Measurements from ENCODE around the gene LGI4.

Gene LGI4

GRCh38 chr19:35119578-35120155 is 15.2 kb downstream of the LGI4 start:
- no peaks in the 10 kb centered on the region for H3K9me3 ChIP-seq (ENCODE audit: control insufficient read depth, insufficient read depth, low read depth, low read length)
- no peaks in the 10 kb centered on the region; the same call in 1 of the 2 replicates for H3K27me3 ChIP-seq (ENCODE audit: control insufficient read depth, insufficient read depth, low read length)
- H3K27ac ChIP-seq (ENCODE audit: low read depth, low read length): no peak overlapping the region
- no peaks in the 10 kb centered on the region for H3K36me3 ChIP-seq (ENCODE audit: control insufficient read depth, insufficient read depth, low read length)
- H3K9ac ChIP-seq (ENCODE audit: low read length): no peak overlapping the region
- H3K4me1 ChIP-seq (ENCODE audit: control insufficient read depth, insufficient read depth, low read length): peaks cover 41% of the 10 kb centered on the region
- no peak overlapping the region for H3K4me3 ChIP-seq (ENCODE audit: low read depth, low read length)

GRCh38 chr19:35119091-35119490 is 15.8 kb downstream of the LGI4 start:
- Histone ChIP-seq H3K4me3 (ENCODE audit: low read depth, low read length) (no peak overlapping the region), H3K9me3 (ENCODE audit: control insufficient read depth, insufficient read depth, low read depth, low read length) (no peaks in the 10 kb centered on the region), H3K4me1 (ENCODE audit: control insufficient read depth, insufficient read depth, low read length) (peaks cover 41% of the 10 kb centered on the region), H3K9ac (ENCODE audit: low read length) (peak overlapping the region; percentile 6), H3K36me3 (ENCODE audit: control insufficient read depth, insufficient read depth, low read length) (no peaks in the 10 kb centered on the region), H3K27ac (ENCODE audit: low read depth, low read length) (no peak overlapping the region), H3K27me3 (ENCODE audit: control insufficient read depth, insufficient read depth, low read length) (no peaks in the 10 kb centered on the region; the same call in 1 of the 2 replicates)

GRCh38 chr19:35118268-35119020 is 16.4 kb downstream of the LGI4 start:
- Histone ChIP-seq H3K27me3 (ENCODE audit: control insufficient read depth, insufficient read depth, low read length) (no peaks in the 10 kb centered on the region; the same call in 1 of the 2 replicates), H3K9ac (ENCODE audit: low read length) (no peak overlapping the region), H3K9me3 (ENCODE audit: control insufficient read depth, insufficient read depth, low read depth, low read length) (no peaks in the 10 kb centered on the region), H3K36me3 (ENCODE audit: control insufficient read depth, insufficient read depth, low read length) (no peaks in the 10 kb centered on the region), H3K4me1 (ENCODE audit: control insufficient read depth, insufficient read depth, low read length) (peaks cover 41% of the 10 kb centered on the region), H3K4me3 (ENCODE audit: low read depth, low read length) (no peak overlapping the region), H3K27ac (ENCODE audit: low read depth, low read length) (no peak overlapping the region)

GRCh38 chr19:35117799-35118198 is 17.1 kb downstream of the LGI4 start:
- Histone ChIP-seq H3K27me3 (ENCODE audit: control insufficient read depth, insufficient read depth, low read length) (no peaks in the 10 kb centered on the region; the same call in 1 of the 2 replicates), H3K4me3 (ENCODE audit: low read depth, low read length) (no peak overlapping the region), H3K9me3 (ENCODE audit: control insufficient read depth, insufficient read depth, low read depth, low read length) (no peaks in the 10 kb centered on the region), H3K4me1 (ENCODE audit: control insufficient read depth, insufficient read depth, low read length) (peaks cover 35% of the 10 kb centered on the region), H3K36me3 (ENCODE audit: control insufficient read depth, insufficient read depth, low read length) (no peaks in the 10 kb centered on the region), H3K9ac (ENCODE audit: low read length) (no peak overlapping the region), H3K27ac (ENCODE audit: low read depth, low read length) (no peak overlapping the region)

GRCh38 chr19:35117116-35117515 is 17.7 kb downstream of the LGI4 start:
- peaks cover 31% of the 10 kb centered on the region for H3K4me1 ChIP-seq (ENCODE audit: control insufficient read depth, insufficient read depth, low read length)
- H3K27ac ChIP-seq (ENCODE audit: low read depth, low read length): no peak overlapping the region
- H3K4me3 ChIP-seq (ENCODE audit: low read depth, low read length): no peak overlapping the region

GRCh38 chr19:35116072-35116801 is 18.6 kb downstream of the LGI4 start:
- H3K36me3 ChIP-seq (ENCODE audit: control insufficient read depth, insufficient read depth, low read length): no peaks in the 10 kb centered on the region
- no peak overlapping the region for H3K4me3 ChIP-seq (ENCODE audit: low read depth, low read length)
- no peak overlapping the region for H3K27ac ChIP-seq (ENCODE audit: low read depth, low read length)
- H3K4me1 ChIP-seq (ENCODE audit: control insufficient read depth, insufficient read depth, low read length): peaks cover 31% of the 10 kb centered on the region
- H3K9me3 ChIP-seq (ENCODE audit: control insufficient read depth, insufficient read depth, low read depth, low read length): no peaks in the 10 kb centered on the region
- H3K9ac ChIP-seq (ENCODE audit: low read length): no peak overlapping the region
- no peaks in the 10 kb centered on the region; the same call in 1 of the 2 replicates for H3K27me3 ChIP-seq (ENCODE audit: control insufficient read depth, insufficient read depth, low read length)

More at GRCh38 chr19:35117116-35117515, 17.7 kb downstream of the LGI4 start:
- H3K36me3 ChIP-seq (ENCODE audit: control insufficient read depth, insufficient read depth, low read length): no peaks in the 10 kb centered on the region
- H3K9ac ChIP-seq (ENCODE audit: low read length): no peak overlapping the region
- H3K27me3 ChIP-seq (ENCODE audit: control insufficient read depth, insufficient read depth, low read length): no peaks in the 10 kb centered on the region; the same call in 1 of the 2 replicates
- H3K9me3 ChIP-seq (ENCODE audit: control insufficient read depth, insufficient read depth, low read depth, low read length): no peaks in the 10 kb centered on the region

GRCh38 chr19:35115177-35115951 is 19.5 kb downstream of the LGI4 start, which contains the start of gene FXYD3:
Gene FXYD3, plus strand, starts transcription at chr19:35115823. Its CDS starts 3,554 bp downstream, at chr19:35119377.
- peak within 1 kb of the TSS; percentile 0 for H3K9ac ChIP-seq (ENCODE audit: low read length)
- peaks cover 31% of the 10 kb centered on the region for H3K4me1 ChIP-seq (ENCODE audit: control insufficient read depth, insufficient read depth, low read length)
- no peak within 1 kb of the TSS for H3K27ac ChIP-seq (ENCODE audit: low read depth, low read length)
- no peaks in the 10 kb centered on the region for H3K9me3 ChIP-seq (ENCODE audit: control insufficient read depth, insufficient read depth, low read depth, low read length)
- peak within 1 kb of the TSS; percentile 49 for H3K4me3 ChIP-seq (ENCODE audit: low read depth, low read length)
- H3K27me3 ChIP-seq (ENCODE audit: control insufficient read depth, insufficient read depth, low read length): no peaks in the 10 kb centered on the region; the same call in 1 of the 2 replicates
- H3K36me3 ChIP-seq (ENCODE audit: control insufficient read depth, insufficient read depth, low read length): no peaks in the 10 kb centered on the region

GRCh38 chr19:35114353-35115176 is 20.3 kb downstream of the LGI4 start:
- Histone ChIP-seq H3K27ac (ENCODE audit: low read depth, low read length) (no peak overlapping the region), H3K9ac (ENCODE audit: low read length) (peak overlapping the region; percentile 0)

GRCh38 chr19:35112995-35113688 is 21.7 kb downstream of the LGI4 start:
- H3K9me3 ChIP-seq (ENCODE audit: control insufficient read depth, insufficient read depth, low read depth, low read length): no peaks in the 10 kb centered on the region
- H3K27ac ChIP-seq (ENCODE audit: low read depth, low read length): no peak overlapping the region
- H3K4me1 ChIP-seq (ENCODE audit: control insufficient read depth, insufficient read depth, low read length): peaks cover 19% of the 10 kb centered on the region
- H3K36me3 ChIP-seq (ENCODE audit: control insufficient read depth, insufficient read depth, low read length): no peaks in the 10 kb centered on the region
- no peak overlapping the region for H3K4me3 ChIP-seq (ENCODE audit: low read depth, low read length)
- no peak overlapping the region for H3K9ac ChIP-seq (ENCODE audit: low read length)
- H3K27me3 ChIP-seq (ENCODE audit: control insufficient read depth, insufficient read depth, low read length): no peaks in the 10 kb centered on the region; the same call in 1 of the 2 replicates

More at GRCh38 chr19:35114353-35115176, 20.3 kb downstream of the LGI4 start:
- H3K4me3 ChIP-seq (ENCODE audit: low read depth, low read length): peak overlapping the region; percentile 49
- H3K36me3 ChIP-seq (ENCODE audit: control insufficient read depth, insufficient read depth, low read length): no peaks in the 10 kb centered on the region
- H3K4me1 ChIP-seq (ENCODE audit: control insufficient read depth, insufficient read depth, low read length): peaks cover 30% of the 10 kb centered on the region
- no peaks in the 10 kb centered on the region; the same call in 1 of the 2 replicates for H3K27me3 ChIP-seq (ENCODE audit: control insufficient read depth, insufficient read depth, low read length)
- no peaks in the 10 kb centered on the region for H3K9me3 ChIP-seq (ENCODE audit: control insufficient read depth, insufficient read depth, low read depth, low read length)

Measured in HUES6 (cell line).